Measurements from ENCODE around the gene PTK7.
"Not testable (repeated sequence)": the region's sequence is repeated elsewhere in the genome, so short reads cannot be mapped to it uniquely, and the experiment has no call there.

PTK7 gene

GRCh38 chr6:43075670-43076463, at the start of gene PTK7:
PTK7 (plus strand) TSS chr6:43076314; CDS start chr6:43076489, 175 bp downstream.
- DNase-seq (ENCODE audit: low read depth) = no peak

GRCh38 chr6:43026365-43026764, 49.7 kb upstream of the PTK7 start:
- DNase-seq (ENCODE audit: low read depth) = no peak

- DNase-seq (ENCODE audit: low read depth) = no peak
These were observed 47.0 kb upstream of the PTK7 start for GRCh38 chr6:43029120-43029519.

DNA sequence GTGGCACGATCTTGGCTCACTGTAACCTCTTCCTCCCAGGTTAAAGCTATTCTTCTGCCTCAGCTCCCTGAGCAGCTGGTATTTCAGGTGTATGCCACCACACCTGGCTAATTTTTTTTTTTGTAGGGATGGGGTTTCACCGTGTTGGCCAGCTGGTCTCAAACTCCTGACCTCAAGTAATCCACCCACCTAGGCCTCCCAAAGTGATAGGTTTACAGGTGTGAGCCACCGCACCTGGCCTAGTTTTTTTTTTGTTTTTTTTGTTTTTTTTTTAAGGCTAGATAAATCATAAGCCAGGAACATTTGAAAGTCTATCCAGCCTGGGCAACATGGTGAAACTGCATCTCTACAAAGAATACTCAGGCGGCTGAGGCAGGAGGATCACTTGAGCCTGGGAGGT, 43.8 kb upstream of the PTK7 start:
- DNase-seq (ENCODE audit: low read depth) = no peak

DNA sequence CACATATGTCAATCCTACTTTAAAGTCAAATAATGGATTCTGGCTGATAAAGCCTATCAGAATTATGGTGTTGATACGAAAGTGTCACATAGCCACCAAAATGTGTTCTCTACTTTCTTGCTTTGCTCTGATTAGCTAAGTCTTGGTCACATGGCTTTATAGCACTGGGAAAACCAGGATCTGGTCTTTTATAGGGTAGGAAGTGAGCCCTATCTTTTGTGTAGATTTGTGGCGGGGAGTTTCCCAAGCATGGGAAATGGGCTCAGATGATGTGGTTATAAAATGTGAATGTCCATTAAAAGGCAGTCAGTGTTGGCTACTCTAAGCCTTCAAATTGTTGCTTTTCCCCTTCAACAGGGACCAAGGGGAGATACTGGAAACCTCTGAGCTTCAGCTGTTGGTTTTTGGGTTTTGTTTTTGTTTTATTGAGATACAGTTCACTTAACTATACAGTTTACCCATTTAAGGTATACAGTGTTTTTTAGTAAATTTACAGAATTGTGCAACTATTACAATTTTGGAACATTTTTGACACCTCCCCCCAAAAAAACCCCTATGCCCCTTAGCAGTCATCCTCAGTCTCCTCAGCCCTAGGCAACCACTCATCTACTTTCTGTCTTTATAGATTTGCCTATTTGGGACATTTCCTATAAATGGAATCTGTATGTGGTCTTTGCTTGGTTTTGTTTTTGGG, 42.5 kb upstream of the PTK7 start:
- DNase-seq (ENCODE audit: low read depth) = no peak

- DNase-seq (ENCODE audit: low read depth) = no peak
These were observed 42.0 kb upstream of the PTK7 start for GRCh38 chr6:43034190-43034525.

- DNase-seq (ENCODE audit: low read depth) = no peak
These were observed 40.5 kb upstream of the PTK7 start for GRCh38 chr6:43035495-43036194.

DNA sequence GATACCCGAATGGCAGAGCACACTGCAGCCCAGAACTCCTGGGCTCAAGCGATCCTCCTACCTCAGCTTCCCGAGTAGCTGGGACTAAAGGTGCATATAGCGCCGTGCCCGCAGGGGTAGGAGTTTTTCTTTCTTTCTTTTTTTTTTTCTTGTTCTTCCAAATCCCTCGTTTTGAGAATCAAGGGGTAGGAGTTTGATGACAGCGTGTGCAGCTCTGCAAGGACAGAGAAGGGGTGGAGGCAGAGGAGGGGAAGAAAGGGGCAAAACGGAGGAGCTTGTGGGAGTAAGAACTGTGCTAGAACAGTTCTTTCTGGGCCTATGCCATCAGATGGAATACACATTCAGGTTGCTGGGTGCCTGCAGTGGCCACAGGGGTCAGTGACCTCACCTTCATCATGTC, 39.4 kb upstream of the PTK7 start:
- DNase-seq (ENCODE audit: low read depth) = no peak

DNA sequence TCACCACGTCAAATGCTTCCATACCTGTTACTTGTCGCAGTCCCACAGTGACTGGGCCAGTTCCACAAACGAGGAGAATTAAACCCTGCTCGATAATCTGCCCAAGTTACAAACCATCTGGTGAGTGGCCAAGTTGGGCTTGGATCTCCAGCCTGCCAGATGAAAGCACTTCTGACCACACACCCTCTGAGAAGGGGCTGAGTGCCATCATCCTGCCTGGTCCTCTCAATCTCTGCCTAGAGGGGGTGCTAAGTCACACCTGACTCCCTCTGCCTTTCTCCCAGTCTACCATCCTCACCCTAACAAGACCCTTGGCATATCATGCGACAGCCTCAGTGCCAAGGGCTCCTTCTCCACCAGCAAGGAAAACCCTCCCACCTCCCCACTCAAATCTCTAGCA, 38.9 kb upstream of the PTK7 start:
- DNase-seq (ENCODE audit: low read depth) = no peak

DNA sequence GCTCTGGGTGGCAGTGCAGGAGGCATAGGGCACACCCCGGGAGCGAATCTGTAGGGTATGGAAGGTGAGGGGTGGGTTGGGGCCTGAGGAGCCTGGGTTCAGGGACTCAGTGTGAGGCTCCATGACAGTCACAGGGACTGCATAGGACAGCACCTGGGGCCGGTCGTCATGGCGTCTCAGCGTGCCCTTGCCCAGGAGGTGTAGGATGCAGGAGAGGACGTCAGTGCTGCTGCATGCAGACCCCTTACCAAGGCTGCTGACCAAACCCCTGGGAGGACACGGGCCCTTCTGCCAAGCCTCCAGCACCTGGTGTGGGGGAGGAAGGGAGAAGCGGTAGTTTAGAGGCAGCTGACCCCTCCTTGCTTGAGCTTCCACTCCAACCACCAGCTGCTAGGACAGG, 38.4 kb upstream of the PTK7 start:
- no peak for DNase-seq (ENCODE audit: low read depth)

GRCh38 chr6:43038727-43039126, 37.4 kb upstream of the PTK7 start:
- DNase-seq (ENCODE audit: low read depth) = no peak

GRCh38 chr6:43040542-43041257, 35.4 kb upstream of the PTK7 start:
- DNase-seq (ENCODE audit: low read depth) = no peak

GRCh38 chr6:43041475-43041874, 34.6 kb upstream of the PTK7 start:
- not testable (repeated sequence) for DNase-seq (ENCODE audit: low read depth)

DNA sequence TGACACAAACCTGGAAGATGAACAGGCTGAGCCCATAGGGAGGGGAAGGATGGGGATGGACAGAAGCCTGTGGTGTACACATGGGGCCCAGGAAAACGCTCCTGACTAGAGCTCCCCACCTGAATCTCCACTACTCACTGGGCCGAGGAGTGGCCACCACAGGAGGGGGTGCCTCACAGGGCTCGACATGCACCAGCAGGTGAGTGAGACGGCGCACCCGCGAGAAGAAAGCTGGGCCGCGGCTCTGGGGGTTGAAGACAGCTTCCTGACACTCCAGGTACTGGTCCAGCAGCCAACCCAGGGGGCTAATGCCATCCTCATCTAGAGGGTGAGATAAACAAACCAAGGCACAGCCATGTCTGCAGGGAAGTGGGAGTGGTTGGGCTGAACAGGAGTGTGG, 32.8 kb upstream of the PTK7 start:
- DNase-seq (ENCODE audit: low read depth) = no peak

DNA sequence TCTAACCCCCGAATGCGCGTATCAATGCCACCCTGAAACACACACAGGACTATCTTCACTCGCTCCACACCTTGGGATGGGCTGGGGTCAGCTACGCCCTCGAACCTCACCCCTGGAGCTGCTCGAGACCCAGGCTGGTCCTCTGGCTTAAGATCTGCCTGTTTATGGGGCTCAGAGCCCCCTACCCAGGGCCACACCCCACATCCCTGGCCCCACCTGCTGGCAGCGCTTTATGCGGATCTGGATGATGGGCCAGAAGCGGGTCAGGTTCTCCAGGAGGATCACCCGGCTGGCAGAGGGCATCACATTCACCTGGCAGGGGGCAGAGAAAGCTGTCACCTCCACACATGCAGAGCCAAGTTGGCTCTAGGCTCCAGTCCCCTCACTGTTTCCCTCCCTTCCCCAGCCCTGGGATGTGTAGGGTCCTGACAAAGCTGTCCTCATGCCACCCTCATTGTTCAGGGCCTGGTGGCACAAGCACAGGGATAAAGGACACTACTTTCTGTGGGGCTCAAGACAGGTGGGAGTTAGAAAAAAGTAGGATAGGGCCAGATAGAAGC, 30.7 kb upstream of the PTK7 start:
- DNase-seq (ENCODE audit: low read depth) = no peak

DNA sequence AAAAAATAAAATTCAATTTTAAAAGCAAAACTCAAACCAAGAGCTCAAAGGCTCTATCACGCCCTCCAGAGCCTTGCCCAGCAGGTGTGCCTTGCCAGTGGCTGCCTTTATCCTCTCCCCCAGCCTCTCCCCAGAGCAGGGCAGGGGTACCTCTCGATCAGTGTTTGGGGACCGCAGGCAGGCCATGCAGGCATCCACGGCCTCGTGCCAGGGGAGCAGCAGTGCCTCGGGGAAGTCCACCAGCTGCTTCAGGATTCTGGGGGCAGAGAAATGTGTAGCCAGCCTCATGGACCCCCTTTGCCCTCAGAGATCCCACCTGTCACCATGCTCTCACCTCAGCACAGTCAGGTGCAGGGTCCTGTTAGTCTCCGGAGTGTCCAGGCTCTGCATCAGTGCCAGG, 28.1 kb upstream of the PTK7 start:
- DNase-seq (ENCODE audit: low read depth) = no peak

DNA sequence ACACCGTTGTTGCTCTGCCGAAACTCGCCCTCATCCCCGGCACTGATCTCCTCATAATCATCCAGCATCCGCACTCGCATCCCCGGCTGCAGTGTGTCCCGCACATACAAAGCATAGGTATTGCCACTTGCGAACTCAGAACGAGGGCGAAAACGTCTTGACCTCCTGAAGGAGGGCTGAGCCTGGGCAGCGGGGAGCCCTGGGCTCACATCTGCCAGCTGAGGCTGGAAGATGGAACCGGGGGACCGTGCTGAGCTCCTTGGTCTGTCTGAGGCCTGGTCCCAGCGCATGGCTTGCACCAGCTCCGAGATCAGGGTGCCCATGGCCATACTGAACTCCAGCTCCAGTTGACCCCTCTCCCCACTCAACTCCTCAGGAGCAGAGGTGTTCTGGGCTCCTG, 25.1 kb upstream of the PTK7 start:
- no peak for DNase-seq (ENCODE audit: low read depth)

- no peak for DNase-seq (ENCODE audit: low read depth)
These were observed 23.8 kb upstream of the PTK7 start for GRCh38 chr6:43052225-43052841.

- no peak for DNase-seq (ENCODE audit: low read depth)
These were observed 23.1 kb upstream of the PTK7 start for GRCh38 chr6:43052842-43053544.

- peak; percentile 91 for DNase-seq (ENCODE audit: low read depth)
These were observed 22.4 kb upstream of the PTK7 start, which contains the start of gene CUL7 for GRCh38 chr6:43053545-43054205. CUL7 (minus strand) TSS chr6:43053851; CDS start chr6:43052788, 1,063 bp downstream.
